ENCODE measurements around the gene PPP2R2C.

DNA sequence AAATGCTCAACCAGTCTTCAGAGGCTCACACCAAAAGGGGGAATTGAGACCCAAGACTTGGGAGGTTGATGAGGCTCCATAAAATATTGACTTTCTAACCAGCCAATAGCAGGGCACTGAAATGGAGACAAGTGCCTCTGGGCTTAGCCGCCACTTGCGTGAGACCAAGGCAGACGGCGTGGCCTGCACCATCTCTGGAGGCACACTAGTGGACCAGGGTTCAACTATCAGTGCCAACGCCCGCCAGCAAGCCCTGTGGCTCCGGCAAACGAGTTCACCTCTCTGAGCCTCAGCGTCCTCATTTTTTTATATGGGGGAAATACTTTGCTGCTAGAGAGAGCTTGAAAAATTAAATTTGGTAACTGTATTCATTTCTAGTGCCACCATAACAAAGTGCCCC is 50.3 kb downstream of the PPP2R2C start:
- TF ChIP-seq CTCF (IDR thresholded peaks at IDR 0.05 in 2 of 3, conservative IDR thresholded peaks at IDR 0.05 in 1 of 3; ENCODE audit: insufficient read depth in 2 of 3, low read depth in 1 of 3, low read length in 3 of 3) (no peak), ZNF23 (CRISPR knock-in tag; IDR thresholded peaks at IDR 0.05) (no peak), ZNF146 (CRISPR knock-in tag; IDR thresholded peaks at IDR 0.05; ENCODE audit: unreplicated experiment) (no peak), RFX1 (IDR thresholded peaks at IDR 0.05) (no peak), EP300 (IDR thresholded peaks at IDR 0.05; ENCODE audit: low read length) (no peak), FOS (IDR thresholded peaks at IDR 0.05; ENCODE audit: extremely low read depth, insufficient read length) (no peak), POLR2AphosphoS5 (IDR thresholded peaks at IDR 0.05; ENCODE audit: control insufficient read depth, insufficient read depth, low read depth, low read length) (no peak), POLR3G (IDR thresholded peaks at IDR 0.05; ENCODE audit: extremely low read depth, insufficient read length, insufficient replicate concordance) (no peak), ZBTB1 (CRISPR knock-in tag; IDR thresholded peaks at IDR 0.05; ENCODE audit: borderline replicate concordance, low read depth) (no peak), CREB3L1 (IDR thresholded peaks at IDR 0.05; ENCODE audit: borderline replicate concordance, low read depth) (no peak), NFIC (IDR thresholded peaks at IDR 0.05) (no peak), FOXM1 (IDR thresholded peaks at IDR 0.05; ENCODE audit: low read depth) (no peak), FOXM1 (CRISPR knock-in tag; IDR thresholded peaks at IDR 0.05; ENCODE audit: low read depth) (no peak), MTF1 (CRISPR knock-in tag; IDR thresholded peaks at IDR 0.05; ENCODE audit: borderline replicate concordance) (no peak)
- TF ChIP-seq, protein P1, sequence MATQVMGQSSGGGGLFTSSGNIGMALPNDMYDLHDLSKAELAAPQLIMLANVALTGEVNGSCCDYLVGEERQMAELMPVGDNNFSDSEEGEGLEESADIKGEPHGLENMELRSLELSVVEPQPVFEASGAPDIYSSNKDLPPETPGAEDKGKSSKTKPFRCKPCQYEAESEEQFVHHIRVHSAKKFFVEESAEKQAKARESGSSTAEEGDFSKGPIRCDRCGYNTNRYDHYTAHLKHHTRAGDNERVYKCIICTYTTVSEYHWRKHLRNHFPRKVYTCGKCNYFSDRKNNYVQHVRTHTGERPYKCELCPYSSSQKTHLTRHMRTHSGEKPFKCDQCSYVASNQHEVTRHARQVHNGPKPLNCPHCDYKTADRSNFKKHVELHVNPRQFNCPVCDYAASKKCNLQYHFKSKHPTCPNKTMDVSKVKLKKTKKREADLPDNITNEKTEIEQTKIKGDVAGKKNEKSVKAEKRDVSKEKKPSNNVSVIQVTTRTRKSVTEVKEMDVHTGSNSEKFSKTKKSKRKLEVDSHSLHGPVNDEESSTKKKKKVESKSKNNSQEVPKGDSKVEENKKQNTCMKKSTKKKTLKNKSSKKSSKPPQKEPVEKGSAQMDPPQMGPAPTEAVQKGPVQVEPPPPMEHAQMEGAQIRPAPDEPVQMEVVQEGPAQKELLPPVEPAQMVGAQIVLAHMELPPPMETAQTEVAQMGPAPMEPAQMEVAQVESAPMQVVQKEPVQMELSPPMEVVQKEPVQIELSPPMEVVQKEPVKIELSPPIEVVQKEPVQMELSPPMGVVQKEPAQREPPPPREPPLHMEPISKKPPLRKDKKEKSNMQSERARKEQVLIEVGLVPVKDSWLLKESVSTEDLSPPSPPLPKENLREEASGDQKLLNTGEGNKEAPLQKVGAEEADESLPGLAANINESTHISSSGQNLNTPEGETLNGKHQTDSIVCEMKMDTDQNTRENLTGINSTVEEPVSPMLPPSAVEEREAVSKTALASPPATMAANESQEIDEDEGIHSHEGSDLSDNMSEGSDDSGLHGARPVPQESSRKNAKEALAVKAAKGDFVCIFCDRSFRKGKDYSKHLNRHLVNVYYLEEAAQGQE (IDR thresholded peaks at IDR 0.05; ENCODE audit: borderline replicate concordance) = no peak
- TF ChIP-seq, protein P1 (CRISPR knock-in tag; IDR thresholded peaks at IDR 0.05; ENCODE audit: low read depth) = no peak
